ENCODE measurements around the gene IL16. TPM values are rescaled to one million over a fixed set of nuclear protein-coding genes. Genes with fewer than 3 reads are reported as not detected.

The IL16 gene
- polyA plus RNA-seq, 6 donors from 2014 or later: 146 to 315 (median 222) TPM

Other genes with a start within 250 kb of the IL16 start
- 10 to 100 TPM; 16.0 to 24.8 (median 20.4) TPM for gene MESD, start 207.1 kb upstream of the IL16 start, polyA plus RNA-seq (ENCODE audit: low read depth in 6 of 6)
- 1 to 10 TPM; 3.0 to 6.4 (median 5.2) TPM for gene TLNRD1, start 196.0 kb upstream of the IL16 start, polyA plus RNA-seq (ENCODE audit: low read depth in 6 of 6)
- gene CFAP161, start 62.6 kb upstream of the IL16 start, polyA plus RNA-seq (ENCODE audit: low read depth in 6 of 6): under 1 TPM in 1 of 6 donors, not detected in 5; 0.40 TPM
- 1 to 10 TPM; 5.1 to 9.6 (median 7.3) TPM for gene STARD5, start 127.3 kb downstream of the IL16 start, polyA plus RNA-seq (ENCODE audit: low read depth in 6 of 6)
- gene TMC3, start 177.3 kb downstream of the IL16 start, polyA plus RNA-seq (ENCODE audit: low read depth in 6 of 6): not detected

All from naive B cell (primary cell).